HepG2 (cell line): ENCODE results near the gene PTPRM. TPM values are rescaled to one million over a fixed set of nuclear protein-coding genes. Genes with fewer than 3 reads are reported as not detected.

ENCODE experiments used
- CSRNP1 ChIP-seq: sonication (generic); formaldehyde crosslinking; IDR thresholded peaks from 2 replicates; pipeline ENCODE4 v1.8.1; 2023; ENCODE audit warnings: mild to moderate bottlenecking, missing genetic modification reagents
- GATA4 ChIP-seq: sonication (generic); IDR thresholded peaks from 2 replicates; pipeline ENCODE4 v1.6.1; 2016; ENCODE audit warnings: antibody characterized with exemption, low read depth, borderline replicate concordance
- HNF1B ChIP-seq: sonication (generic); formaldehyde crosslinking; IDR thresholded peaks from 2 replicates; pipeline ENCODE4 v1.5.1; 2020; ENCODE audit warnings: mild to moderate bottlenecking, moderate library complexity, missing genetic modification reagents
- HNF4A ChIP-seq: sonication (generic); formaldehyde crosslinking; IDR thresholded peaks from 2 replicates; pipeline ENCODE4 v1.4.0; 2020; ENCODE audit warnings: missing genetic modification reagents
- JUN ChIP-seq: sonication (generic); formaldehyde crosslinking; IDR thresholded peaks from 2 replicates; pipeline ENCODE4 v1.4.0; 2020; ENCODE audit warnings: mild to moderate bottlenecking, missing genetic modification reagents
- NR2F1 ChIP-seq, 2 experiments: fragments of 450-650 bp in 1 of 2; formaldehyde crosslinking in 1 of 2; IDR thresholded peaks; 2 replicates each; pipeline versions ENCODE4 v1.5.0 to v1.6.1; 2016 to 2020; ENCODE audit warnings: mild to moderate bottlenecking in 1 of 2, missing compliant biosample characterization in 1 of 2, missing genetic modification reagents in 1 of 2, moderate library complexity in 1 of 2
- TEAD2 ChIP-seq: sonication (generic); formaldehyde crosslinking; IDR thresholded peaks from 2 replicates; pipeline ENCODE4 v1.9.0; 2021; ENCODE audit warnings: missing genetic modification reagents
- ZBTB1 ChIP-seq: sonication (generic); formaldehyde crosslinking; IDR thresholded peaks from 2 replicates; pipeline ENCODE4 v1.4.0; 2020; ENCODE audit warnings: missing genetic modification reagents, borderline replicate concordance
- ZC3H13 ChIP-seq: sonication (generic); formaldehyde crosslinking; IDR thresholded peaks from 2 replicates; pipeline ENCODE4 v1.8.1; 2023; ENCODE audit warnings: mild to moderate bottlenecking, missing genetic modification reagents, moderate library complexity
- ZNF263 ChIP-seq: sonication (generic); formaldehyde crosslinking; IDR thresholded peaks from 2 replicates; pipeline ENCODE4 v1.4.0; 2020; ENCODE audit warnings: missing genetic modification reagents
- ZNF609 ChIP-seq: sonication (generic); formaldehyde crosslinking; IDR thresholded peaks from 2 replicates; pipeline ENCODE4 v1.4.0; 2020; ENCODE audit warnings: mild to moderate bottlenecking, missing genetic modification reagents, borderline replicate concordance
- ZNF788 ChIP-seq: sonication (generic); formaldehyde crosslinking; IDR thresholded peaks from 2 replicates; pipeline ENCODE4 v1.5.0; 2020; ENCODE audit warnings: mild to moderate bottlenecking, missing genetic modification reagents, borderline replicate concordance
- ZNF850 ChIP-seq: sonication (generic); formaldehyde crosslinking; conservative IDR thresholded peaks from 2 replicates; pipeline ENCODE4 v1.9.0; 2021; ENCODE audit warnings: mild to moderate bottlenecking, missing genetic modification reagents
- polyA plus RNA-seq, 8 experiments: library from polyadenylated mRNA; depleted of rRNA in 3 of 8; stranded (reverse) in 7 of 8; unstranded in 1 of 8; fragments of >200 nt; fragmentation: Illumina TruSeq in 4 of 8; extraction: Trizol in 4 of 8; gene quantifications; 2 replicates each; pipeline versions ENCODE4 v1.2.1 to v1.2.3, GENCODE V29; 2011 to 2016; ENCODE audit warnings: low read depth in 4 of 8, missing spikeins in 1 of 8, mixed read lengths in 1 of 8; ENCODE audit not compliant: insufficient read depth in 1 of 8
- total RNA-seq, 5 experiments: library from RNA; depleted of rRNA; stranded (reverse); fragments of >200 nt; fragmentation: Illumina TruSeq; extraction: Trizol; gene quantifications; 2 replicates each; pipeline ENCODE4 v1.2.3, GENCODE V29; 2016; ENCODE audit warnings: low read depth in 1 of 5
- TF ChIP-seq, protein P1 (sequence below): sonication (generic); formaldehyde crosslinking; IDR thresholded peaks from 2 replicates; pipeline ENCODE4 v1.5.1; 2020; ENCODE audit warnings: mild to moderate bottlenecking, missing genetic modification reagents
- TF ChIP-seq, protein P2 (sequence below), 2 experiments: fragments of 450-650 bp in 1 of 2; sonication (generic) in 1 of 2; formaldehyde crosslinking; IDR thresholded peaks; 2 replicates each; pipeline versions ENCODE4 v1.5.0 to v1.8.0; 2020 to 2022; ENCODE audit warnings: mild to moderate bottlenecking in 1 of 2, missing genetic modification reagents in 1 of 2

Gene PTPRM
- total and polyA plus RNA-seq, 2 of the 13 experiments (the other 11 are each of a cell fraction or from before 2014, with no cell fraction given) = 12.6 to 108 TPM

- TF ChIP-seq, protein P1, sequence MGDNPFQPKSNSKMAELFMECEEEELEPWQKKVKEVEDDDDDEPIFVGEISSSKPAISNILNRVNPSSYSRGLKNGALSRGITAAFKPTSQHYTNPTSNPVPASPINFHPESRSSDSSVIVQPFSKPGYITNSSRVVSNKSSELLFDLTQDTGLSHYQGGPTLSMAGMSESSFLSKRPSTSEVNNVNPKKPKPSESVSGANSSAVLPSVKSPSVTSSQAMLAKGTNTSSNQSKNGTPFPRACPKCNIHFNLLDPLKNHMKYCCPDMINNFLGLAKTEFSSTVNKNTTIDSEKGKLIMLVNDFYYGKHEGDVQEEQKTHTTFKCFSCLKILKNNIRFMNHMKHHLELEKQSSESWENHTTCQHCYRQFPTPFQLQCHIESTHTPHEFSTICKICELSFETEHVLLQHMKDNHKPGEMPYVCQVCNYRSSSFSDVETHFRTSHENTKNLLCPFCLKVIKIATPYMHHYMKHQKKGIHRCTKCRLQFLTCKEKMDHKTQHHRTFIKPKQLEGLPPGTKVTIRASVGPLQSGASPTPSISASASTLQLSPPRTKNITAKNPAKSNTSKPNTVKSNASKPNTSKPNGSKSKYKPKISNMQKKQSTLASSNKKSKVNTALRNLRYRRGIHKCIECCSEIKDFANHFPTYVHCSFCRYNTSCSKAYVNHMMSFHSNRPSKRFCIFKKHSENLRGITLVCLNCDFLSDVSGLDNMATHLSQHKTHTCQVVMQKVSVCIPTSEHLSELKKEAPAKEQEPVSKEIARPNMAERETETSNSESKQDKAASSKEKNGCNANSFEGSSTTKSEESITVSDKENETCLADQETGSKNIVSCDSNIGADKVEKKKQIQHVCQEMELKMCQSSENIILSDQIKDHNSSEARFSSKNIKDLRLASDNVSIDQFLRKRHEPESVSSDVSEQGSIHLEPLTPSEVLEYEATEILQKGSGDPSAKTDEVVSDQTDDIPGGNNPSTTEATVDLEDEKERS = no peak
- TF ChIP-seq CSRNP1 (no peak), ZNF788 (CRISPR knock-in tag) (peak; percentile 24; the same call in 1 of the 2 replicates), ZBTB1 (no peak), TEAD2 (CRISPR knock-in tag) (no peak), JUN (CRISPR knock-in tag) (no peak), GATA4 (no peak), ZC3H13 (no peak), HNF1B (no peak), HNF4A (CRISPR knock-in tag) (no peak), ZNF263 (CRISPR knock-in tag) (peak; percentile 4; the same call in 1 of the 2 replicates), ZNF609 (no peak), ZNF850 (CRISPR knock-in tag) (no peak), NR2F1 (CRISPR knock-in tag; IDR thresholded peaks at IDR 0.05) (0 out of 4 replicates have a peak, but pooled peaks of 1 of the 2 experiments have one; percentile 10)
- TF ChIP-seq, protein P2, sequence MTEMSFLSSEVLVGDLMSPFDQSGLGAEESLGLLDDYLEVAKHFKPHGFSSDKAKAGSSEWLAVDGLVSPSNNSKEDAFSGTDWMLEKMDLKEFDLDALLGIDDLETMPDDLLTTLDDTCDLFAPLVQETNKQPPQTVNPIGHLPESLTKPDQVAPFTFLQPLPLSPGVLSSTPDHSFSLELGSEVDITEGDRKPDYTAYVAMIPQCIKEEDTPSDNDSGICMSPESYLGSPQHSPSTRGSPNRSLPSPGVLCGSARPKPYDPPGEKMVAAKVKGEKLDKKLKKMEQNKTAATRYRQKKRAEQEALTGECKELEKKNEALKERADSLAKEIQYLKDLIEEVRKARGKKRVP (CRISPR knock-in tag; IDR thresholded peaks at IDR 0.05) = no peak
Measured at GRCh38 chr18:7567474-7568425, 634 bp downstream of the PTPRM start (continued).
